H9 (cell line): ENCODE data around the gene ADGRG2. TPM values are rescaled to one million over a fixed set of nuclear protein-coding genes. Genes with fewer than 3 reads are reported as not detected.

Source experiments
- DNase-seq: peaks from one replicate; pipeline ENCODE4 v3.0.0-alpha.2; 2017
- H2AFZ ChIP-seq: one replicate; pipeline ENCODE4 v1.6.1; 2013; ENCODE audit warnings: mild to moderate bottlenecking, low read length, control low read depth, moderate library complexity
- H2AK5ac ChIP-seq: 2 replicates; pipeline ENCODE4 v1.6.1; 2013; ENCODE audit warnings: low read length, control low read depth, mixed read lengths; ENCODE audit not compliant: insufficient read length
- H2BK120ac ChIP-seq: one replicate; pipeline ENCODE4 v1.6.1; 2013; ENCODE audit warnings: low read depth, mild to moderate bottlenecking, low read length, control low read depth, inconsistent platforms; ENCODE audit not compliant: poor library complexity, severe bottlenecking
- H2BK12ac ChIP-seq: 2 replicates; pipeline ENCODE4 v1.6.1; 2013; ENCODE audit warnings: low read length, control low read depth, mixed read lengths, low read depth; ENCODE audit not compliant: insufficient read length
- H2BK15ac ChIP-seq: 2 replicates; pipeline ENCODE4 v1.6.1; 2013; ENCODE audit warnings: low read depth, low read length, control low read depth
- H2BK20ac ChIP-seq: one replicate; pipeline ENCODE4 v1.6.1; 2013; ENCODE audit warnings: low read depth, mild to moderate bottlenecking, low read length, control low read depth, inconsistent platforms; ENCODE audit not compliant: poor library complexity, severe bottlenecking
- H2BK5ac ChIP-seq: 2 replicates; pipeline ENCODE4 v1.6.1; 2013; ENCODE audit warnings: low read length, control low read depth, mixed read lengths; ENCODE audit not compliant: insufficient read length
- H3K14ac ChIP-seq: 2 replicates; pipeline ENCODE4 v1.6.1; 2013; ENCODE audit warnings: low read length, control low read depth; ENCODE audit not compliant: insufficient read depth
- H3K18ac ChIP-seq: 2 replicates; pipeline ENCODE4 v1.6.1; 2013; ENCODE audit warnings: low read depth, mild to moderate bottlenecking, mixed read lengths, low read length, control low read depth; ENCODE audit not compliant: insufficient read length
- H3K23ac ChIP-seq: 2 replicates; pipeline ENCODE4 v1.6.1; 2013; ENCODE audit warnings: low read length, control low read depth, mixed read lengths, low read depth; ENCODE audit not compliant: insufficient read length
- H3K23me2 ChIP-seq: 2 replicates; pipeline ENCODE4 v1.6.1; 2013; ENCODE audit warnings: low read depth, mild to moderate bottlenecking, mixed read lengths, low read length, control low read depth; ENCODE audit not compliant: insufficient read length, poor library complexity, severe bottlenecking
- H3K27ac ChIP-seq: 2 replicates; pipeline ENCODE4 v1.5.1; 2013; ENCODE audit warnings: low read length, control low read depth, mixed read lengths, low read depth; ENCODE audit not compliant: insufficient read length
- H3K27me3 ChIP-seq: 2 replicates; pipeline ENCODE4 v1.6.1; 2013; ENCODE audit warnings: low read length, control low read depth, inconsistent platforms; ENCODE audit not compliant: insufficient read depth
- H3K4ac ChIP-seq: 2 replicates; pipeline ENCODE4 v1.6.1; 2013; ENCODE audit warnings: low read depth, mild to moderate bottlenecking, control low read depth, inconsistent platforms, low read length, moderate library complexity
- H3K4me1 ChIP-seq: 2 replicates; pipeline ENCODE4 v1.6.1; 2013; ENCODE audit warnings: low read length, control low read depth, inconsistent platforms; ENCODE audit not compliant: insufficient read depth
- H3K4me2 ChIP-seq: 2 replicates; pipeline ENCODE4 v1.6.1; 2013; ENCODE audit warnings: low read length, control low read depth, mixed read lengths; ENCODE audit not compliant: insufficient read length, insufficient read depth
- H3K56ac ChIP-seq: 2 replicates; pipeline ENCODE4 v1.6.1; 2013; ENCODE audit warnings: low read depth, mild to moderate bottlenecking, mixed read lengths, low read length, control low read depth; ENCODE audit not compliant: insufficient read length
- H3K79me1 ChIP-seq: 2 replicates; pipeline ENCODE4 v1.6.1; 2013; ENCODE audit warnings: low read depth, mild to moderate bottlenecking, moderate library complexity, low read length, control low read depth, inconsistent platforms; ENCODE audit not compliant: insufficient read depth, poor library complexity, severe bottlenecking
- H3K79me2 ChIP-seq: 2 replicates; pipeline ENCODE4 v1.6.1; 2013; ENCODE audit warnings: low read length, control low read depth, inconsistent platforms; ENCODE audit not compliant: insufficient read depth
- H3K9ac ChIP-seq: 2 replicates; pipeline ENCODE4 v1.6.1; 2013; ENCODE audit warnings: low read length, control low read depth, mixed read lengths; ENCODE audit not compliant: insufficient read length; ENCODE audit errors: extremely low read depth
- H3K9me3 ChIP-seq: one replicate; pipeline ENCODE4 v1.6.1; 2013; ENCODE audit warnings: low read depth, low read length, inconsistent platforms; ENCODE audit not compliant: control insufficient read depth
- H3T11ph ChIP-seq: one replicate; pipeline ENCODE4 v1.6.1; 2013; ENCODE audit warnings: mild to moderate bottlenecking, low read length, control low read depth, inconsistent platforms
- H4K20me1 ChIP-seq: one replicate; pipeline ENCODE4 v1.6.1; 2013; ENCODE audit not compliant: control insufficient read depth, insufficient read length, insufficient read depth
- H4K5ac ChIP-seq: 2 replicates; pipeline ENCODE4 v1.6.1; 2013; ENCODE audit warnings: low read depth, mild to moderate bottlenecking, mixed read lengths, low read length, control low read depth; ENCODE audit not compliant: insufficient read length
- H4K8ac ChIP-seq: replicated peaks from 2 replicates; pipeline ENCODE4 v1.6.1; 2013; ENCODE audit warnings: low read length, control low read depth, mixed read lengths, low read depth; ENCODE audit not compliant: insufficient read length
- H4K91ac ChIP-seq: 2 replicates; pipeline ENCODE4 v1.6.1; 2013; ENCODE audit warnings: low read depth, mild to moderate bottlenecking, moderate library complexity, mixed read lengths, low read length, control low read depth; ENCODE audit not compliant: insufficient read length
- H3K27ac Mint-ChIP-seq, 3 experiments: 2 replicates in 2 of 3; 3 replicates in 1 of 3; pipeline ENCODE4 v1.8.0; 2020 to 2021; ENCODE audit warnings: mixed read lengths in 3 of 3, mild to moderate bottlenecking in 1 of 3, moderate library complexity in 1 of 3
- H3K27me3 Mint-ChIP-seq: 2 replicates; pipeline ENCODE4 v1.8.0; 2021; ENCODE audit warnings: low read depth, mild to moderate bottlenecking, moderate library complexity, mixed read lengths
- H3K36me3 Mint-ChIP-seq, 3 experiments: 2 replicates in 2 of 3; 3 replicates in 1 of 3; pipeline ENCODE4 v1.8.0; 2020 to 2021; ENCODE audit warnings: low read depth in 3 of 3, mixed read lengths in 3 of 3; ENCODE audit not compliant: insufficient read depth in 1 of 3
- H3K4me1 Mint-ChIP-seq, 2 experiments: 2 replicates each; pipeline ENCODE4 v1.8.0; 2020; ENCODE audit warnings: mixed read lengths in 2 of 2
- H3K4me3 Mint-ChIP-seq, 2 experiments: 2 replicates in 1 of 2; 3 replicates in 1 of 2; pipeline ENCODE4 v1.8.0; 2020 to 2021; ENCODE audit warnings: mild to moderate bottlenecking in 2 of 2, mixed read lengths in 2 of 2, moderate library complexity in 1 of 2
- H3K9me3 Mint-ChIP-seq, 2 experiments: 2 replicates in 1 of 2; 3 replicates in 1 of 2; pipeline ENCODE4 v1.8.0; 2020; ENCODE audit warnings: mild to moderate bottlenecking in 2 of 2, mixed read lengths in 2 of 2, moderate library complexity in 1 of 2
- CTCF ChIP-seq: fragments of 200-600 bp; sonication (generic); conservative IDR thresholded peaks from 3 replicates; pipeline ENCODE4 v1.8.0; 2021; ENCODE audit warnings: antibody characterized with exemption, mild to moderate bottlenecking
- WGBS: extraction: QIAGEN DNeasy Blood & Tissue Kit; methylation state at CpG from one replicate; pipeline ENCODE4 v1.1.7; 2013; ENCODE audit warnings: missing lambda C conversion rate, low lambda C conversion rate, mixed read lengths; ENCODE audit not compliant: insufficient read length; ENCODE audit errors: extremely low coverage; 5-methylcytosine and 5-hydroxymethylcytosine counted together
- total RNA-seq: library from RNA; stranded (reverse); gene quantifications from 2 replicates; pipeline ENCODE4 v1.2.1, GENCODE V29; 2021

ADGRG2 gene
- total RNA-seq, 1 experiment from 2014 or later: 6.8 TPM

- Histone ChIP-seq H4K5ac (no peak overlapping the region), H2AFZ (no peak overlapping the region), H3K23me2 (no peaks in the 10 kb centered on the region), H3K79me1 (no peaks in the 10 kb centered on the region), H3T11ph (no peak overlapping the region), H3K56ac (no peak overlapping the region), H2BK120ac (no peak overlapping the region), H3K27me3 (no peaks in the 10 kb centered on the region), H3K4ac (no peak overlapping the region), H3K23ac (no peak overlapping the region), H3K79me2 (no peaks in the 10 kb centered on the region), H4K20me1 (no peaks in the 10 kb centered on the region), H2AK5ac (no peak overlapping the region), H3K27ac (peak overlapping the region; percentile 95), H3K4me1 (no peaks in the 10 kb centered on the region; the same call in 1 of the 2 replicates), H4K91ac (no peak overlapping the region), H2BK12ac (no peak overlapping the region), H3K14ac (no peak overlapping the region), H2BK20ac (no peak overlapping the region), H3K9me3 (peaks cover 6% of the 10 kb centered on the region), H2BK15ac (no peak overlapping the region), H2BK5ac (no peak overlapping the region), H3K9ac (no peak overlapping the region), H4K8ac (no peak overlapping the region), H3K4me2 (peak overlapping the region; percentile 40), H3K18ac (no peak overlapping the region)
- peak; percentile 83 for DNase-seq
- WGBS: no CpG with 5 or more reads among the region's 6 CpGs
- peaks cover 6 to 13% (median 8%) of the 10 kb centered on the region in 3 experiments; a peak in 5 of 7 replicates for H3K36me3 Mint-ChIP-seq
- peak overlapping the region in 1 of 2 experiments; percentile 42; a peak in 3 of 5 replicates for H3K4me3 Mint-ChIP-seq
- H3K4me1 Mint-ChIP-seq: peaks cover 12 to 21% of the 10 kb centered on the region in 2 experiments
- H3K27ac Mint-ChIP-seq: peak overlapping the region; percentile 79 to 97 (median 86)
- TF ChIP-seq CTCF: no peak
- no peaks in the 10 kb centered on the region; the same call in 1 of the 2 replicates for H3K27me3 Mint-ChIP-seq
- peaks cover 77% of the 10 kb centered on the region in 2 experiments for H3K9me3 Mint-ChIP-seq
Observed at GRCh38 chrX:19107035-19107434, 15.2 kb downstream of the ADGRG2 start.
